ENCODE results near the gene PTPRU. TPM values are rescaled to one million over a fixed set of nuclear protein-coding genes. Genes with fewer than 3 reads are reported as not detected.

The PTPRU gene
- total and polyA plus RNA-seq, 2 of the 8 experiments (the other 6 are each of a cell fraction or from before 2014, with no cell fraction given), result 33.8 to 41.8 TPM

- Histone ChIP-seq H3K27me3 (replicated peaks in 1 of 4; ENCODE audit: control insufficient read depth in 3 of 4, extremely low read depth in 1 of 4, insufficient read depth in 3 of 4, low read length in 3 of 4) (no peaks in the 10 kb centered on the region), H3K36me3 (ENCODE audit: control insufficient read depth in 2 of 4, insufficient read depth in 4 of 4, low read length in 3 of 4) (peaks cover 0 to 4% (median 1%) of the 10 kb centered on the region in 4 experiments; a peak in 4 of 8 replicates), H3K79me2 (ENCODE audit: control insufficient read depth in 1 of 2, insufficient read depth in 2 of 2, low read length in 2 of 2) (peaks cover 5 to 10% of the 10 kb centered on the region in 2 experiments; a peak in 3 of 4 replicates), H3K9ac (replicated peaks in 1 of 4; ENCODE audit: extremely low read depth in 1 of 4, low read depth in 3 of 4, low read length in 3 of 4) (no peak overlapping the region), H3K23me2 (ENCODE audit: low read depth, low read length) (peaks cover 3% of the 10 kb centered on the region; the same call in 1 of the 2 replicates), H3K4ac (replicated peaks; ENCODE audit: insufficient read length, low read depth, low read length) (no peak overlapping the region), H4K8ac (ENCODE audit: extremely low read depth, insufficient read depth, low read length) (no peak overlapping the region), H3K56ac (replicated peaks; ENCODE audit: insufficient read length, low read depth, low read length) (no peak overlapping the region), H3K4me1 (replicated peaks in 1 of 4; ENCODE audit: control insufficient read depth in 3 of 4, insufficient read depth in 4 of 4, low read length in 3 of 4) (peaks cover 0 to 11% (median 5%) of the 10 kb centered on the region in 4 experiments; a peak in 2 of 7 replicates), H2AFZ (ENCODE audit: low read length) (no peak overlapping the region), H2BK12ac (ENCODE audit: low read depth, low read length) (no peak overlapping the region), H3K27ac (ENCODE audit: low read depth, low read length) (no peak overlapping the region), H2AK5ac (ENCODE audit: low read depth, low read length) (no peak overlapping the region), H3K4me3 (ENCODE audit: extremely low read depth in 1 of 4, insufficient read depth in 2 of 4, low read depth in 3 of 4, low read length in 4 of 4) (no peak overlapping the region), H3K79me1 (ENCODE audit: low read depth, low read length) (peaks cover 4% of the 10 kb centered on the region; the same call in 1 of the 2 replicates), H4K5ac (ENCODE audit: insufficient read length, low read depth, low read length) (no peak overlapping the region), H3K14ac (ENCODE audit: insufficient read length) (no peak overlapping the region), H3K4me2 (ENCODE audit: insufficient read depth in 1 of 2, low read depth in 2 of 2, low read length in 2 of 2) (no peak overlapping the region), H3K18ac (ENCODE audit: extremely low read depth, low read length) (no peak overlapping the region), H2BK5ac (ENCODE audit: low read depth, low read length) (no peak overlapping the region), H2BK20ac (ENCODE audit: low read length) (no peak overlapping the region), H4K91ac (replicated peaks; ENCODE audit: insufficient read length, low read length) (no peak overlapping the region), H2BK120ac (replicated peaks; ENCODE audit: low read depth, low read length) (no peak overlapping the region), H2BK15ac (ENCODE audit: low read length) (no peak overlapping the region), H3K23ac (ENCODE audit: insufficient read length) (no peak overlapping the region), H3K9me3 (ENCODE audit: insufficient read depth in 2 of 2, low read depth in 1 of 2, low read length in 1 of 2) (no peaks in the 10 kb centered on the region), H4K20me1 (replicated peaks in 1 of 2; ENCODE audit: control insufficient read depth in 1 of 2, insufficient read depth in 2 of 2, low read length in 2 of 2) (peaks cover 0 to 1% of the 10 kb centered on the region in 2 experiments)
- ChIA-PET POLR2A (ENCODE audit: partially characterized antibody) (interaction anchor here (0.6 kb wide), 1 partner anchor 158 kb away, joined by 3 read pairs; no protein-coding TSS in a partner anchor), CTCF (ENCODE audit: partially characterized antibody) (interaction anchor here (1.0 to 1.9 kb wide), 5 partner anchors 8 to 191 kb away, joined by 3 to 5 read pairs (median 3); no protein-coding TSS in a partner anchor)
- whole genome bisulfite sequencing, 2 experiments (ENCODE audit: extremely low coverage in 1 of 2, insufficient coverage in 1 of 2, insufficient read length in 1 of 2, insufficient replicate concordance in 2 of 2, low coverage in 1 of 2, low lambda C conversion rate in 2 of 2, missing lambda C conversion rate in 1 of 2), result 84% methylated on average over 4 of the region's 4 CpGs; no CpG with 5 or more reads in 1 of the 2 experiments
- no peak for FAIRE-seq
- DNase-seq (ENCODE audit: low read depth in 1 of 2, low spot score in 2 of 2), result no peak
- TF ChIP-seq SUZ12 (IDR thresholded peaks at IDR 0.05; ENCODE audit: low read length), result no peak
Measured at GRCh38 chr1:29225361-29225760, 11.0 kb upstream of the PTPRU start.

Measured in H1 (cell line).